ENCODE results near the gene TGFBR3L.
"Not testable (repeated sequence)": the region's sequence is repeated elsewhere in the genome, so short reads cannot be mapped to it uniquely, and the experiment has no call there.

TGFBR3L gene

DNA sequence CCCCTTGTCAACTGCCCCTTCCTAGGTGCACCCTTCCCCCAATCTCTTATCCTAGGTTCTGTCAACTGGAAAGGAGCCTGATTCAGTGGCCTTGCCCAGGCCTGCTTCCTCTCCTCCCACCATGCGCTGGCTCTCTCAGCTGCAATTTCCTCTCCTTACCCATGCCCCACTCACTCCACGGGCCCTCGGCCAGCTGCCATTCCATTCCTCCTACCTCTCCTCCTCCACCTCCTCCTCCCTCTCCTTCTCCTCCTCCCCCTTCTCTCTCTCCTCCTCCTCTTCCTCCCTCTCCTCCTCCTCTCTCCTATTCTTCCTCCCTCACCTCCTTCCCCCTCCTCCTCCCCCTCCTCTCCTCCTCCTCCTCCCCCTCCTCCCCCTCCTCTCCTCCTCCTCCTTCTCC lies 38.4 kb downstream of the TGFBR3L start:
- TF ChIP-seq, protein P1, sequence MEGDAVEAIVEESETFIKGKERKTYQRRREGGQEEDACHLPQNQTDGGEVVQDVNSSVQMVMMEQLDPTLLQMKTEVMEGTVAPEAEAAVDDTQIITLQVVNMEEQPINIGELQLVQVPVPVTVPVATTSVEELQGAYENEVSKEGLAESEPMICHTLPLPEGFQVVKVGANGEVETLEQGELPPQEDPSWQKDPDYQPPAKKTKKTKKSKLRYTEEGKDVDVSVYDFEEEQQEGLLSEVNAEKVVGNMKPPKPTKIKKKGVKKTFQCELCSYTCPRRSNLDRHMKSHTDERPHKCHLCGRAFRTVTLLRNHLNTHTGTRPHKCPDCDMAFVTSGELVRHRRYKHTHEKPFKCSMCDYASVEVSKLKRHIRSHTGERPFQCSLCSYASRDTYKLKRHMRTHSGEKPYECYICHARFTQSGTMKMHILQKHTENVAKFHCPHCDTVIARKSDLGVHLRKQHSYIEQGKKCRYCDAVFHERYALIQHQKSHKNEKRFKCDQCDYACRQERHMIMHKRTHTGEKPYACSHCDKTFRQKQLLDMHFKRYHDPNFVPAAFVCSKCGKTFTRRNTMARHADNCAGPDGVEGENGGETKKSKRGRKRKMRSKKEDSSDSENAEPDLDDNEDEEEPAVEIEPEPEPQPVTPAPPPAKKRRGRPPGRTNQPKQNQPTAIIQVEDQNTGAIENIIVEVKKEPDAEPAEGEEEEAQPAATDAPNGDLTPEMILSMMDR (IDR thresholded peaks at IDR 0.05; ENCODE audit: extremely low read depth, missing control alignments), result no peak
- DNase-seq (ENCODE audit: low spot score), result no peak

DNA sequence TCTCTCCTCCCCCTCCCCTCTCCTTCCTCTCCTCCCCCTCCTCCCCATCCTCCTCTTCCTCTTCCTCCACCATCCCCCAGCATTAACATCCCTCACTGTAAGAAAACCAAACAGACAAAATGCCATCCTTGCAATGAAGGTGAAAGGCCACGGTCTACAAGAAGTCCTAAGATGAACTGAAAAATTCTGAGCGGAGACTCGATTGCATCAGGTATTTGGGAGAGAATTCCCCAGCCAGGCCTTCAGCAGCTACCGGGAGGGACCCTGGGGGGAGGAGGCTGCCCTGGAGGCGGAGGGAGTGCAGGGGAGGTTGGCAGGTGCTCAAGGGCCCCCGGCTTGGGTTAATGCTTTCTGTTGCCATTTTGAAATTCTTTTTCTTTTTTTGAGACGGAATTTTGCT lies 38.9 kb downstream of the TGFBR3L start:
- TF ChIP-seq, protein P1 (IDR thresholded peaks at IDR 0.05; ENCODE audit: extremely low read depth, missing control alignments), result no peak
- DNase-seq (ENCODE audit: low spot score), result no peak

DNA sequence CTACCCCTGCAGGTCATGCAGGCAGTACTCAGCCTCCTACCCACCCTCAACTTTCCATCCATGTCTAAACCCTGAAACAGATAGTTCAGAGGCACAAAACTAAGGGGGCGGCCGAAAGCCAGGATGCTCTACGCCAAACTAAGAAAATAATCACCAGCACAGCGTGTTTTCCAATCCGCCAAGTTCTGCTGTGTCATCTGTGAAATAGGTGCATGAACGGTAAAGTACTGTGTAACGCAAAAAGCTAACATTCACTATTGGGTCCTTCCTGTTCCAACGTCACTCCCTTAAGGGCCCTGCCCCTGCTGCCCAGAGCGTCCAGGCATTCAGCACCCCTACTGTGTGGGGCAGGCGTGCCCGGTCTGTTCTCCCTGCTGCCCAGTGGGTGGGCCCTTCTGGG lies 41.1 kb downstream of the TGFBR3L start:
- DNase-seq (ENCODE audit: low spot score), result no peak
- TF ChIP-seq, protein P1 (IDR thresholded peaks at IDR 0.05; ENCODE audit: extremely low read depth, missing control alignments), result no peak

DNA sequence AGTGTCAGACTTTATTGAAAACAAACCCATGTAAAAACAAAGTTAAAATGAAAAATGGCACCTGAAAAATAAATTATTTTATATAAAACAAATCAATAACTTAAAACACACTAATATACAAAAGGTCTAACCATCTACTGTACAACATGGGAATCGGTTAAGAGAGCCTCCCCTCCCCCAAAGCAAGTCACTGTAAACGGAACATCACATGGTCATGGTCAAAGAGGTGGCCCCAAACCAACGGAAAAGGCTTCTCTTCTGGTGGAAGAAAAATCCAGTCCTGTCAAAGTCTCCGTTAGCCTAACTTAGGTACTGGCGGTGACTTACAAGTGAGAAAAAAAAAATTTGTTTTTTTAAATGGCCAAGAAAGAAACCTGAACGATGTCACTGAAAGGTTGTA lies 44.6 kb downstream of the TGFBR3L start:
- TF ChIP-seq, protein P1 (IDR thresholded peaks at IDR 0.05; ENCODE audit: extremely low read depth, missing control alignments), result no peak
- no peak for DNase-seq (ENCODE audit: low spot score)

DNA sequence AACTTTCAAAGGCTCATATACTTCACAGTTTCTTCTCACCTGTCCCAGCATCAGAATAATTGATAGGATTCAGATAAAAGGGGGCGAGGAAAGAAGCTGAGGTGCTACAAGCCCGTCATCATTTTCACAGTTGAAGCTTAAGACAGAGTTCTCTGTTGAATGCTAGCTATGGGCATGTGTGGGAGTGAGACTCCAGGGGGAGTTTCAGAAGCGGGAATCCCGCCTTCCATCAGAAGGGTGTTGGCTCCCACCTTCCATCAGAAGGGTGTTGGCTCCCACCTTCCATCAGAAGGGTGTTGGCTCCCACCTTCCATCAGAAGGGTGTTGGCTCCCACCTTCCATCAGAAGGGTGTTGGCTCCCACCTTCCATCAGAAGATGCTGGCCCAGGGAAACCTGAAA lies 46.5 kb downstream of the TGFBR3L start:
- DNase-seq (ENCODE audit: low spot score), result not testable (repeated sequence)

DNA sequence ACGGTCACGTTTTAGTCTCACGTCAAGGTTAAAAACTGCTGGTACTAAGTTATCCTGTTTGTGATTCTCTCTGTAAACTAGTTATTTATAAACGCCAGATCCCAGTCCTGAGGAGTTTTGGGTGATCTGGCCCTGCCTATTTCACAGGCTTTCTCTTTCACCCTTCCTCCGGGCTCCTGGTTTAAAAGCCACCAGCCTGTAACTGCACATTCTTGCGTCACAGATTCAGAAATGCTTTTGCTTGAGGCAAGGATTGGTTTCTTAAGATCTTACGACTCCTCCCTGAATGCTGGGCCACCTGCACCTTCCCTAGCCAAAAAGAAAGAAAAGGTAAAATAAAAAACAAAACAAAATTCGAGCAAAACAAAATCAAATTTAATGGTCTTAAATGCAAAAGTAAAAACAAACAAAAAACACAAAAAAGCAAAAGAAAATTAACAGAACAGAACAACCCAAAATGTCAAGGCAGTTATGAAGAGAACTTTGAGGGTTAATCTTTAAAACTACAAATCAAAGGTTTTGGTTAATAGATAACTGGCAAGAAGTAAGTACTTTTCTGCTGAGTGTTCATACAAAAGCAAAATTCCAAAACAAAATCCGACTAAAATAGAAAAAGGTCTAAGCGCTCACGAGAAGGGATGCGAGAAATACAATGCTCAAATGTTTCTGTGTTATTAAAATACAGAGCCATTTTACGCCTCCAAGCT lies 47.4 kb downstream of the TGFBR3L start:
- TF ChIP-seq, protein P1 (IDR thresholded peaks at IDR 0.05; ENCODE audit: extremely low read depth, missing control alignments), result no peak
- DNase-seq (ENCODE audit: low spot score), result no peak

DNA sequence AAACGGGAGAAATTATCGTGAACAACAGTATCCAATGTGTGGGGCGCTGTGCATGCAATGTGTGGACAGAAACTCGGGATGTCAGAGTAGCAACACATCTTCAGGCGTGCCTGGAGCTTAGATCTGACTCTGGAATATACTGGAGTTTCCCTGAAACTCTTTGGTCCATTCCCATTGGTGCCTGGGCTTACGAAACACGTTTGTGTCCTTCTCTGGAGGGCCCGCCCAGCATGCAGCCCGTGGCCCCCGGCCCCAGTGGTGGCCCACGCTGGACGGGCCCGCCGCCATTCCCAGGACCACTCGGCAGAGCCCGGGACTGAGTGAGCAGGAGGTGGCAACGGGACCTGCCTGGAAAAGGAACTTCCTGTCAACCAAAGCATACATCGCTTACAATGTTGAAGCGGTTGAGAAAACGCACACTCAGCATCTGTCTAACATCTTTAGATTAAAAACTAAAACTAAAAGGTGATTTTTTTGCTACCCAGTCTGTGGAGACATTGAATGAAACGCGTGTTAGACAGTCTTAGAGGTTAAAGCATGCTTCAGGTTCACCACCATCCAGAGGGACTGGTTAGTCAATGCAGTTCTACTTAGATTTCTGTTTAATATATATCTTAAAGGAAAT lies 48.1 kb downstream of the TGFBR3L start:
- TF ChIP-seq, protein P1 (IDR thresholded peaks at IDR 0.05; ENCODE audit: extremely low read depth, missing control alignments), result no peak
- no peak for DNase-seq (ENCODE audit: low spot score)

DNA sequence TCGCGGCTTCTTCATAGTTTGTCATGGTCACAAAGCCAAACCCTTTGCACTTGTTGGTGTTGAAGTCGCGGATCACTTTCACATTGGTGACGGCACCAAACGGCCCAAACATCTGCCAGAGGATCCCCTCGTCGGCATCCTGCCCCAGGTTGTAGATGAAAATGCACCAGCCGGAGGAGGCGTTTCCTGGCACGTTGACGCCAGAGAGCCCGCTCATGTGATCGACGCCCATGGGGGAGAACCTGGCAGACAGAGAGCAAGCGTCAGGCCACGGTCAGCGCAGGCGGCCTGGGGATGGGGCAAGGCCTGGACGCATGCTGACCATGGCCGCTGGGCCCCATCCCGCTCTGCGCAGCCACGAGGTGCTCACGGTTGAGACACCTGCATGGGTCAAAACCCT lies 48.9 kb downstream of the TGFBR3L start:
- TF ChIP-seq, protein P1 (IDR thresholded peaks at IDR 0.05; ENCODE audit: extremely low read depth, missing control alignments), result no peak
- no peak for DNase-seq (ENCODE audit: low spot score)
